AG04450 (cell line): ENCODE measurements around the gene CDH13. TPM values are rescaled to one million over a fixed set of nuclear protein-coding genes. Genes with fewer than 3 reads are reported as not detected.

Experiments used
- CTCF ChIA-PET: fragments of 300-600, 350-600 bp; formaldehyde crosslinking; extraction: SDS; loops from one replicate; lab custom pipeline; 2022; ENCODE audit warnings: antibody characterized with exemption, inconsistent platforms; lab: Charles Lee
- POLR2A ChIA-PET: fragments of 350-600 bp; formaldehyde crosslinking; extraction: SDS; loops from one replicate; lab custom pipeline; 2021; ENCODE audit warnings: antibody characterized with exemption, inconsistent platforms; lab: Yijun Ruan, JAX
- DNase-seq: peaks from one replicate; pipeline ENCODE4 v3.0.0-alpha.2; 2011; ENCODE audit warnings: low read depth, low spot score
- H3K27ac ChIP-seq: one replicate; pipeline ENCODE4 v1.5.1; 2012; ENCODE audit warnings: low read depth, low read length, control low read depth
- H3K27me3 ChIP-seq: one replicate; pipeline ENCODE4 v1.6.0; 2012; ENCODE audit warnings: low read length; ENCODE audit not compliant: control insufficient read depth, insufficient read depth
- H3K4me3 ChIP-seq: 2 replicates; pipeline ENCODE4 v1.5.1; 2011; ENCODE audit warnings: mild to moderate bottlenecking, low read depth, low read length, control low read depth
- H3K9me3 ChIP-seq: 2 replicates; pipeline ENCODE4 v1.5.1; 2012; ENCODE audit warnings: low read length; ENCODE audit not compliant: control insufficient read depth, insufficient read depth
- polyA plus RNA-seq: library from polyadenylated mRNA; depleted of rRNA; stranded (reverse); fragments of >200 nt; gene quantifications from 2 replicates; pipeline ENCODE4 v1.2.3, GENCODE V29; 2011
- TF ChIP-seq, protein P1 (sequence below): IDR thresholded peaks from 2 replicates; pipeline ENCODE4 v1.5.1; 2011; ENCODE audit warnings: low read depth, low read length, control low read depth, inconsistent platforms

The CDH13 gene
- polyA plus RNA-seq, 1 experiment = 55.0 TPM

- Histone ChIP-seq H3K27me3 (no peaks in the 10 kb centered on the region), H3K9me3 (no peaks in the 10 kb centered on the region), H3K27ac (no peak overlapping the region), H3K4me3 (no peak overlapping the region)
- ChIA-PET POLR2A (no interaction called here), CTCF (no interaction called here)
- DNase-seq = no peak
- TF ChIP-seq, protein P1, sequence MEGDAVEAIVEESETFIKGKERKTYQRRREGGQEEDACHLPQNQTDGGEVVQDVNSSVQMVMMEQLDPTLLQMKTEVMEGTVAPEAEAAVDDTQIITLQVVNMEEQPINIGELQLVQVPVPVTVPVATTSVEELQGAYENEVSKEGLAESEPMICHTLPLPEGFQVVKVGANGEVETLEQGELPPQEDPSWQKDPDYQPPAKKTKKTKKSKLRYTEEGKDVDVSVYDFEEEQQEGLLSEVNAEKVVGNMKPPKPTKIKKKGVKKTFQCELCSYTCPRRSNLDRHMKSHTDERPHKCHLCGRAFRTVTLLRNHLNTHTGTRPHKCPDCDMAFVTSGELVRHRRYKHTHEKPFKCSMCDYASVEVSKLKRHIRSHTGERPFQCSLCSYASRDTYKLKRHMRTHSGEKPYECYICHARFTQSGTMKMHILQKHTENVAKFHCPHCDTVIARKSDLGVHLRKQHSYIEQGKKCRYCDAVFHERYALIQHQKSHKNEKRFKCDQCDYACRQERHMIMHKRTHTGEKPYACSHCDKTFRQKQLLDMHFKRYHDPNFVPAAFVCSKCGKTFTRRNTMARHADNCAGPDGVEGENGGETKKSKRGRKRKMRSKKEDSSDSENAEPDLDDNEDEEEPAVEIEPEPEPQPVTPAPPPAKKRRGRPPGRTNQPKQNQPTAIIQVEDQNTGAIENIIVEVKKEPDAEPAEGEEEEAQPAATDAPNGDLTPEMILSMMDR = no peak
Observed at GRCh38 chr16:83762141-83762991, 1135.6 kb downstream of the CDH13 start.

- TF ChIP-seq, protein P1 = no peak
- CTCF ChIA-PET = no interaction called here
- no peak for DNase-seq
- Histone ChIP-seq H3K9me3 (no peaks in the 10 kb centered on the region), H3K4me3 (no peak overlapping the region), H3K27me3 (no peaks in the 10 kb centered on the region), H3K27ac (no peak overlapping the region)
- POLR2A ChIA-PET = no interaction called here
Observed at GRCh38 chr16:83762992-83763358, 1136.2 kb downstream of the CDH13 start.

DNA sequence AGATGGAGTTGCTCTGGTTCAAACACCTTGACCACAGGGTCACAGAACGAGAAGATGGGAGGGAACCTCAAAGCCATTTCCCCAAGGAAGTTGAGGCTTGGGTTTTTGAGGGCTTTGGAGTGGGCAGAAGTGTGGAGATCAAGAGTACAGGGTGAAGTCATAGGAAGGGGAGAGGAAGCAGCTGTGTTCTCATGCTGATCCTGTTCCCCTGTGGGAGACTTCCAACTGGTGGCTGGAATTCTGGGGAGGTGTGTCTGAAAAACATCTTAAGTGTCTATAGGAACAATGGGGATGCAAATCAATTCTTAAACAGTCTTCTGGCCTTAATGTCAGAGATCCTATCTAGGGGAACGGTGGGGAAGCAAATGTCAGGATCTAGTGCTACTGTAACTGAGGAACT, 1142.2 kb downstream of the CDH13 start:
- Histone ChIP-seq H3K27ac (no peak overlapping the region), H3K4me3 (no peak overlapping the region), H3K27me3 (no peaks in the 10 kb centered on the region), H3K9me3 (no peaks in the 10 kb centered on the region)
- ChIA-PET CTCF (no interaction called here), POLR2A (no interaction called here)
- no peak for DNase-seq
- TF ChIP-seq, protein P1 = no peak

DNA sequence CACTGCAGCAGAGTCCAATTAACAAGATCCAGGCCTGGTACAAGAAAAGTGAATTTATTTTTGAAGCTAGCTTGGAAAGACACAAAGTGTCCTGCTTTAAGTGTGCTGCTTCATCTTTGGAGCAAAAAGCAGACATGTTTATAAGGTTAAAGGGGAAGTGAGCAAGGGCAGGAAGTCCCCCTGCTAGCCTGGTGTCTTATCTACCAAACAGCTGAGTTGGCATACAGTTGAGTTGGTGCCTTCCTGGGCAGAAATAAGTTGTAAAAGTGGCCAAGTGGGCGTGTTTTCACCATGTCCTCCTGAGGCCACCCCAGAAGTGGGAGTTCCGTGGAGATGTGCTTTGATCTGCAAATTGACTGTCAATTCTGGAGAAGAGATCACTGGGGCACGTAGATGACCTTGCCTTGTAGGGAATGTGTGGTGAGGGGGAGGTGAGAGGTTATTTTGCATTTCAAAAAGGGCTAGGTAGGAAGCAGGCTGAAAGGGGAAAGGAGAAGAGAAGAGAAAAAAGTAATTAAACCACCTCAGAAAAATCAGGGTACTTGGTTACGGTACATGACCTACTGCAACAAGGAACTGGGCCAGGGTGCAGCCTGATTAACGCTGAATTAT, 1142.7 kb downstream of the CDH13 start:
- DNase-seq = no peak
- POLR2A ChIA-PET = no interaction called here
- TF ChIP-seq, protein P1 = no peak
- Histone ChIP-seq H3K27me3 (no peaks in the 10 kb centered on the region), H3K27ac (no peak overlapping the region), H3K4me3 (no peak overlapping the region), H3K9me3 (no peaks in the 10 kb centered on the region)
- CTCF ChIA-PET = no interaction called here

DNA sequence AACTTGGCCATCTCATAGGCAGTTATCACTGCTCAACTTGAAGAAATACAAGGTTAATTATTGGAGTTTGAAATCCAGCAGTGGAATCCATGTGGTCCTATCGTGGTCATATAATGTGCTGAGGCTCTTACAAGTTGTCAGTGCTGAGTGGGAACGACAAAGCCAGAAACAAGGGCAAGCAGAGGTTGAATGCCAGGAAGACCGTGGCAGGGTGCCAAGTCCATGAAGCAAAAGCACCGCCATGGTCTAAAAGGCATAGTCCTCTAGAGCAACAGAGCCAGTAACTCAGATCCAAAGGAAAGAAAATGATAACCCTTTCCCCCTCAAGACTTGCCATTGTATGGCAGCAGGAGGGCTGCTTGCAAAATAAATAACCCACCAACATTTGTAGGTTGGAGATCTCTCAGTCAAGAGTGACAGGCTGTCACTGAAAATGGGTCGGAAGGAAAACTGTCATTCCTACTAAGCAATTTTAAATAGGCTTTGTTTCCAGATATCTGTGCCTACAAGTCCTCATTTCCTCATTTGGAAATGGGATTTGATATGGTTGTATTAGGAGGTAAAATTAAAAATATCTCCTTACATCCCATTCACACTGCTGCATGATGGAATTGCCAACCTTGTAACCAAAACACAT, 1144.7 kb downstream of the CDH13 start:
- no peaks in the 10 kb centered on the region for H3K9me3 ChIP-seq
- no peaks in the 10 kb centered on the region for H3K27me3 ChIP-seq
- H3K4me3 ChIP-seq = no peak overlapping the region
- POLR2A ChIA-PET = no interaction called here
- CTCF ChIA-PET = no interaction called here
- DNase-seq = no peak
- no peak overlapping the region for H3K27ac ChIP-seq
- TF ChIP-seq, protein P1 = no peak
